Activated CD8-positive, alpha-beta memory T cell treated with anti-CD3 and anti-CD28 coated beads, Interleukin-2, amount 50 U/mL, for 1 hour (primary cell): ENCODE results near the gene OMA1.
A peak's percentile ranks its signal among the peaks of the same experiment; 100 is the strongest.
"Not testable (repeated sequence)": the region's sequence is repeated elsewhere in the genome, so short reads cannot be mapped to it uniquely, and the experiment has no call there.

Experiments used
- DNase-seq: peaks from one replicate; pipeline ENCODE4 v3.0.0-alpha.2; 2020; ENCODE audit errors: extremely low read depth

OMA1 gene

DNA sequence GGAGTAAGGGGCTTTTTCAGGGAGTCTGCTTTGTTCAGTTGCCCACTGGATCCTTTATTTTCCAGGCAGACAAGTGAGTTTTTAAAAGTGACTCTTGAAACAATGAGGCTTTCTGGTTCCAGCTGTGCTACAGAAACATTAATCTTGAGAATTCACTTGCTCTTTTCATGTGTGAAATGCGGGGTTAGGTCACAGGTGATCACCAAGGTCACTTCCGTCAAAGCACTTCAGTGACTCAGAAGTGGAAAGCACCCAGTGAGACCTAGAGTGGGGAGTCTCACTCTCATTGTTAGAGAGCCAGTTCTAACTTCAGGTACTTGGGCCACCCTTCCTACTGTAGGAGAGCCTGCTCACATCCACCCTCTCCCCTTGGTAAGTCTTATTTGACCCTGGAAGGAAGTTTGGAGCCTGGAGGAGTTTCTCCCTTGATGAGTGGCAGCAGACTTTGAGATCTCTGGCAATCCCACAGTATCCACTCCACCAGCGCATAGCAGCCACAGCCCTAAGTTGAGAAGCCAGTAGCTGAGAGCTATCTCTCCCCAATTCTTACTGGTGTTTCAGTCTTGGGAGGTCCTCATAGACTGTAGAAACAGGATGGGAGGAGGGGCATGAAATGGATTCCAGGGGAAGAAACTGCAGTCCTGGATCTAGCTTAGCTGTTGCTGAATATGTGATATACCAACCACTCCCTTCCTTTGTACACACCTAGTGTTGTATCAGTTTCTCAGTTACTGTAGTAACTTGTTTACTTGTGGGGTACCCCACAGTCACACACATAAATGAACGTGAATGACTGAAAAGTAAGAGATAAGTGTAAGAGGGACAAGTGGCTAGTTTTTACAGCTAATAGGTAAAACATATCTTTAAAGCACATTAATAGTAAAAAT is 27.4 kb upstream of the OMA1 start:
- peak; percentile 2 for DNase-seq

DNA sequence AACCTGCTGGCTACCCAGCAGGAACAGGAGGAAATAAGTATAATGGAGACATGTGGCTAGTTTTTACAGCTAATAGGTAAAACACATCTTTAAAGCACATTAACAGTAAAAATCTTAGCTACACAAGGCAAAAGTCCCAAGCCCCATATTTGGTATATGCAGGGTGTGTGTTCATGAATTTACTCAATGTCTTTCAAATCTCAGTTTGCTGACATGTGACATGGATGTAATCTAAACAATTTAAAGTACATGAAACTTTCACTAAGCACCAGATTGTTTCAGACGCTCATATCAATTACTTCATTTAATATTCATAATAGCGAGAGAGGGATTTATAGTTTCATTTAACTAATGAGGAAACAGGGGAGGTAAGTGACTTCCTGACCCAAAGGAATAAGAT is 26.6 kb upstream of the OMA1 start:
- DNase-seq, result no peak

DNA sequence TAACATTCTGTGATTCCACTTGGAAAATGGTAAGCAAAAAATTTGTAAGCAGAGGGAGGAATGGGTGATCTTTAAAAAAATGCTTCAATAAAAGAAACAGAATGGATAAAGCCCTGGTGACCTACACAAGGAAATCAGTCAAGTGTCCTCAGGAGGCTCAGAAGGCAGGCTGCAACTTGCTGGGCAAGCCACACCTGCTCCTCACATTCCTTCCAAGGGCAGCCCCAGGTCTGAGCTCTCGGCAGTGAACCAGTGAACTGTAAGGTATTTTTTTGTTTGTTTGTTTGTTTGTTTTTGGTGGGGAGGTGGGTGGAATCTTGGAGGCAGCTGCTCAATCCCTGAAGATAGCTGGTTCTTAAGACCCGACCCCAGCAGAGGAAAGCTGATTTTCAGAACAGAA is 26.2 kb upstream of the OMA1 start:
- no peak for DNase-seq

DNA sequence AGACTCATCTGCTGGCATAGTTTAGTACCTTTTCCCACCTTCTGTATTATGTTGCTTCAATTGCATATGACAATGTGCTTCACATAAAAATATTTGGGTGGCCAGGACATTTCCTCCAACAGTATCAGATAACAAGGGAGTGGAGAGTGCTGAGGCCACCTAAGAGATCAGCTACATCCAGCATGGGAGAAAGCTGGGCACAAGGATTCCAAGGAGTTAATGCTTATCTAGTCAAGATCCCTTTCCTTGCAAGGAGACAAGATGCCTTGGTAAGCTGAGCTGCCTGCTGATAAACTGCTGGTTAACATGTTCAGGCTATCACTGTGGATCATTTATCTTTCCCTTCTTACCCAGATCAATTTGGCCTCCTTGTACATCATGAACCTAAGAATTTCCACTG is 25.1 kb upstream of the OMA1 start:
- no peak for DNase-seq

- no peak for DNase-seq
Observed at GRCh38 chr1:58570817-58571216, 24.3 kb upstream of the OMA1 start.

DNA sequence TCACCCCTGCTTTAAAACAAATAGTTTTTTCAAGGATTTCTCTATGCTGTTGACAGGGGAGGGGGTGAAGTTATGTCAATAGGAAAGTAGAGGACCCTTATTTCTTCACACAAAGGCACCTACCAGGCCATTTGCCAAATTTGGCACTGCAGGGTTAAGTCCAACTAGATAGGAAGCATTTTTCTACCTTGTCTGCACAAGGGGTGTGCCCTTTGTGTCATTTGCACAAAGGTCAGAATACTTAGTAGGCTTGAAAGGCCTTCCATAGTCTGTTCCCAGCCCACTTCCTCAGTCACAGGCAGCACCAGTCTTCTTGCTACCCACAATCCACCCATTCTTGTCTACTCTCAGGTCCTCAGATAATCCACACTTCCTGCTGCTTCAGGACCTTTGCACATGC is 23.6 kb upstream of the OMA1 start:
- no peak for DNase-seq

GRCh38 chr1:58568911-58569310 is 22.4 kb upstream of the OMA1 start:
- DNase-seq, result no peak

GRCh38 chr1:58568271-58568860 is 21.8 kb upstream of the OMA1 start:
- DNase-seq, result no peak

- no peak for DNase-seq
Observed at GRCh38 chr1:58566339-58566738, 19.8 kb upstream of the OMA1 start.

DNA sequence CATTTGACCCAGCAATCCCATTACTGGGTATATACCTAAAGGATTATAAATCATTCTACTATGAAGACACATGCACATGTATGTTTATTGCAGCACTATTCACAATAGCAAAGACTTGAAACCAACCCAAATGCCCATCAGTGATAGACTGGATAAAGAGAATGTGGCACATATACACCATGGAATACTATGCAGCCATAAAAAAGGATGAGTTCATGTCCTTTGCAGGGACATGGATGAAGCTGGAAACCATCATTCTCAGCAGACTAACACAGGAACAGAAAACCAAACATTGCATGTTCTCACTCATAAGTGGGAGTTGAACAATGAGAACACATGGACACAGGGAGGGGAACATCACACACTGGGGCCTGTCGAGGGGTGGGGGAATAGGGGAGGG is 17.2 kb upstream of the OMA1 start:
- DNase-seq, result not testable (repeated sequence)

GRCh38 chr1:58561633-58562032 is 15.1 kb upstream of the OMA1 start:
- no peak for DNase-seq

- DNase-seq, result no peak
Observed at GRCh38 chr1:58555393-58555792, 8.9 kb upstream of the OMA1 start.

DNA sequence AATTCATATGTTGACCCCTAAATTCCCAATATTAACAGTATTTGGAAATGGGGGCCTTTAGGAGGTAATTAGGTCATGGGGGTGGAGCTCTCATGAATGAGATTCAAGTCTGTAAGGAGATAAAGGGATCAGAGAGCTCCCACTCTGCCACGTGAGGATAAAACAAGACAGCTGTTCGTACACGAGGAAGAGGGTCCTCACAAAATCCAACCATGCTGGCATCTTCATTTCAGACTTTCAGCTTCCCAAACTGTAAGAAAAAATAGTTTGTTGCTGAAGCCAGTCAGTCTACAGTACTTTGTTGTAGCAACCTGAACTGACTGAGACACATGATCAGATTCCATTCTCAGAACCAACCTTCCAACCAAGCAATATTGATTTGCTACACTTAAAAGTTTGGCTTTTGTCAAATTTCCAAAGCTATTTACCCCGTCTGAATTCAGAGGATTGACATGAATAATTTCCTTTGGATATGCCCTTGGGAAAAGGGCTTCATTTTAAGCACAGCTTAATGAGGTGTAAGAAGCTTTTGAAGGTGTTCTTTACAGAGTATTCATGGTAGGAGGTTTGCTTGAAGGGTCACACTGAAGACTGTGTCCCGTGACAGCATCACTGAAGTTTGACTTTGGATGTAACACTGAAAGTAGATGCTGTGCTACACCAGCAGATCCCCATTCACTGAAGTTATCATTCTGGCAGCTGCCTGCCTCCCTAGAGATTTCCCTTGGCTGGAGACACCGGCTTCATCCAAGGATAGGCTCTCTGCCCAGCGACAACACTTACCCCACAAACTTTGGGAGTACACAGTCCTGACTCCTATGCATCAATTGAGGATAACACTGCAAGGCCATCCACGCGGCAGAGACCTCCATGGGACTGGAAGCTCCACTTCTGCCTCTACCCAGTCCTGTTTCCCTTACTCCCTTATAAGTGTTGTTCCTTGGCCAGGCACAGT is 4.9 kb upstream of the OMA1 start:
- no peak for DNase-seq

DNA sequence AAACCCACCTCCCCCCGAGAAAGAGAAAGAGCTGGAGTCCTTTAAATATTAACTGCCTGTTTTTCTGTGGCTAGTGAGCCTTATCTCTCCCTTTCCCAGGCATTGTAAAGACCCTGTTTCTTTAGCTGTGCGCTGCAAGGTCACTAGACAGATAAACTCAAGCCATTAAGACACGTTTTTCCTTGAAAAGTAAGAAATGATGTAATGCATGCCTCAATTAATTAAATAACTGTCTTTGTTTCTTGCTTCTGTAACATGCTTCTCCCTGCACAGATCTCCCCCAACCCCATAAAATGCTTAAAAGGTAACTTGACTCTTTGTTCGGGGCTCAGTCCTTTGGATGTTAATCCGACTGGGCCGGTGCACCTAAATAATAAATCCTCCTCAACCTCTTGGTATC is 2.8 kb upstream of the OMA1 start:
- not testable (repeated sequence) for DNase-seq

- DNase-seq, result no peak
Observed at GRCh38 chr1:58548371-58548770, 1.8 kb upstream of the OMA1 start.

GRCh38 chr1:58545591-58546519 is 671 bp downstream of the OMA1 start:
- DNase-seq, result peak; percentile 23

- DNase-seq, result no peak
Observed at GRCh38 chr1:58543260-58543659, 3.3 kb downstream of the OMA1 start.

DNA sequence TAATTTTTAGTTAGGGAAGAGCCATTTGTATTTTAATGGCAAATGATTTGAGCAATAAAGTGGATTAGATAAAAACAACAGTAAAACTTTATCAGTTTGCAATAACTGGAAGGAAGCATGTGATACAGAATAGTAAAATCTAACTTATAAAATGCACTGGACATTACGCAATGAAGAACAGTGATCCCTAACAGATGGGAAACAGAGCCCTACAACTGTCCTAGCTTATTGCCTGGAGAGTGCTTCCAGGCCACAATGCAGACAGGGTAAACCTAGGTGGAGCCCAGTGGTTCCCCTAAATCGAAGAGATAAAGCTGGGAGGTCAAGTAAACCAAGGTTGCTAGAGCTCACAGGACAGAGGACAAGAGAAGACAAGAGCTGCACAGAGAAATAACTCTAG is 7.0 kb downstream of the OMA1 start:
- no peak for DNase-seq

GRCh38 chr1:58538821-58539220 is 7.7 kb downstream of the OMA1 start:
- no peak for DNase-seq

DNA sequence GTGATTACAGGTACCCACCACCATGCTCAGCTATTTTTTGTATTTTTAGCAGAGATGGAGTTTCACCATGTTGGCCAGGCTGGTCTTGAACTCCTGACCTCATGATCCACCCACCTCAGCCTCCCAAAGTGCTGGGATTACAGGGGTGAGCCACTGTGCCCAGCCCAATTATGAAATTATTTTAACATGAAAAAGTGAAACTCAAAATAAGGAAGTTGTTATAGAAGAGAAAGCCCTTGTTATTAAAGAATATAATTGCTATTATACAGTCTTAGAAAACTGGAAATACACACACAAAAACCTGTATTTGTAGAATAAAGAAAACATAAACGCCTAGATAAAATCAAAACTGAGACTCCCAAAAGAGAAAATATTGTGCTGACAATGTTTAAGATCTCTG is 14.7 kb downstream of the OMA1 start:
- not testable (repeated sequence) for DNase-seq

GRCh38 chr1:58529284-58529683 is 17.2 kb downstream of the OMA1 start:
- DNase-seq, result no peak
